Neural cell (in vitro differentiated cells): Measurements from ENCODE around the gene B4GALNT4.

Source experiments
- MXI1 ChIP-seq: fragments of 450-650 bp; conservative IDR thresholded peaks from 2 replicates; pipeline ENCODE4 v1.6.1; 2014; ENCODE audit warnings: antibody characterized with exemption, mild to moderate bottlenecking; ENCODE audit not compliant: poor library complexity, severe bottlenecking
- TAF1 ChIP-seq: IDR thresholded peaks from 2 replicates; pipeline ENCODE4 v1.6.1; 2012; ENCODE audit warnings: low read depth
- TF ChIP-seq, protein P1 (sequence below): fragments of 450-650 bp; IDR thresholded peaks from 2 replicates; pipeline ENCODE4 v1.5.1; 2014; ENCODE audit warnings: antibody characterized with exemption, mild to moderate bottlenecking, moderate library complexity; ENCODE audit not compliant: poor library complexity, severe bottlenecking

DNA sequence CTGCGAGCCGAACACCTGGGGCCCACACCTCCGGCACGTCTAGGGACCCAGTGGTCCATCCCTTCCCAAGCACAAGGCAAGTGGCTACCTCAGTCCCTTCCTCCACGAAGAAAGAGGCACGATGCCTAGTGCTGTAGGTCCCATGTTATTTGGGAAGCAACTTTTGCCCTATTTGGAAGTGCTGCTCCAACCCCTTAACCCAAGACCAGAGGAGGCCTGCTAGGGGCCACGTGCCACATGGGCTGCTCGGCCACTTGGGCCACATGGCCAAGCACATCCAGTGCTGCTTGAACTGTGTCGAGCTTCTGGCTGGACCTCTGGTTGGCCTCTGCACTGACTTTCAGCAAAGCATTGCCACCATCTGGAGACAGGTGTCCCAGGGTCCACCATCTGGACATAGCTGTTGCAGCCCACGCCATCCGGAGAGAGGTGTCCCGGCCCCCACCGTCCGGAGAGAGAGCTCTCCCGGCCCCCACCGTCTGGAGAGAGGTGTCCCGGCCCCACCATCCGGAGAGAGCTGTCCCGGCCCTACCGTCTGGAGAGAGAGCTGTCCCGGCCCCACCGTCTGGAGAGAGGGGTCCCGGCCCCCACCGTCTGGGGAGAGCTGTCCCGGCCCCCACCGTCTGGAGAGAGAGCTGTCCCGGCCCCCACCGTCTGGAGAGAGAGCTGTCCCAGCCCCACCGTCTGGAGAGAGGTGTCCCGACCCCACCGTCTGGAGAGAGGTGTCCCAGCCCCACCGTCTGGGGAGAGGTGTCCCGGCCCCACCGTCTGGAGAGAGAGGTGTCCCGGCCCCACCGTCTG, 6.5 kb upstream of the B4GALNT4 start:
- TF ChIP-seq, protein P1, sequence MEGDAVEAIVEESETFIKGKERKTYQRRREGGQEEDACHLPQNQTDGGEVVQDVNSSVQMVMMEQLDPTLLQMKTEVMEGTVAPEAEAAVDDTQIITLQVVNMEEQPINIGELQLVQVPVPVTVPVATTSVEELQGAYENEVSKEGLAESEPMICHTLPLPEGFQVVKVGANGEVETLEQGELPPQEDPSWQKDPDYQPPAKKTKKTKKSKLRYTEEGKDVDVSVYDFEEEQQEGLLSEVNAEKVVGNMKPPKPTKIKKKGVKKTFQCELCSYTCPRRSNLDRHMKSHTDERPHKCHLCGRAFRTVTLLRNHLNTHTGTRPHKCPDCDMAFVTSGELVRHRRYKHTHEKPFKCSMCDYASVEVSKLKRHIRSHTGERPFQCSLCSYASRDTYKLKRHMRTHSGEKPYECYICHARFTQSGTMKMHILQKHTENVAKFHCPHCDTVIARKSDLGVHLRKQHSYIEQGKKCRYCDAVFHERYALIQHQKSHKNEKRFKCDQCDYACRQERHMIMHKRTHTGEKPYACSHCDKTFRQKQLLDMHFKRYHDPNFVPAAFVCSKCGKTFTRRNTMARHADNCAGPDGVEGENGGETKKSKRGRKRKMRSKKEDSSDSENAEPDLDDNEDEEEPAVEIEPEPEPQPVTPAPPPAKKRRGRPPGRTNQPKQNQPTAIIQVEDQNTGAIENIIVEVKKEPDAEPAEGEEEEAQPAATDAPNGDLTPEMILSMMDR: no peak
- TF ChIP-seq MXI1 (no peak), TAF1 (no peak)
